OCI-LY3 (cell line): ENCODE data around the gene ATPAF2.

Experiments used
- H2AFZ ChIP-seq: fragments of 200-600, 300-600 bp; shearing (Covaris generic); 2 replicates; pipeline ENCODE4 v1.6.0; 2014; ENCODE audit warnings: antibody characterized with exemption, low read depth, low read length
- H3K27ac ChIP-seq: fragments of 200-600, 300-600 bp; sonication (generic); 2 replicates; pipeline ENCODE4 v1.5.1; 2014; ENCODE audit warnings: mild to moderate bottlenecking, low read length, moderate library complexity, mixed read lengths
- H3K27me3 ChIP-seq: fragments of 200-600, 300-600 bp; sonication (generic); 2 replicates; pipeline ENCODE4 v1.6.1; 2014; ENCODE audit warnings: low read depth, low read length, mixed read lengths
- H3K36me3 ChIP-seq: fragments of 200-600, 300-600 bp; sonication (generic); replicated peaks from 2 replicates; pipeline ENCODE3; 2014; ENCODE audit warnings: low read depth, low read length, mixed read lengths
- H3K4me1 ChIP-seq: fragments of 300-600, 200-600 bp; sonication (generic); 2 replicates; pipeline ENCODE4 v1.6.1; 2014; ENCODE audit warnings: low read length, mixed read lengths
- H3K4me2 ChIP-seq: fragments of 200-600, 300-600 bp; sonication (generic); 2 replicates; pipeline ENCODE4 v1.6.1; 2014; ENCODE audit warnings: low read length, mixed read lengths
- H3K4me3 ChIP-seq: fragments of 300-600, 200-600 bp; sonication (generic); 2 replicates; pipeline ENCODE4 v1.5.1; 2014; ENCODE audit warnings: antibody characterized with exemption, mild to moderate bottlenecking, low read length, moderate library complexity
- H3K79me2 ChIP-seq: fragments of 300-600, 200-600 bp; shearing (Covaris generic); 2 replicates; pipeline ENCODE4 v1.6.1; 2014; ENCODE audit warnings: mild to moderate bottlenecking, low read length, mixed read lengths
- H3K9ac ChIP-seq: fragments of 300-600, 200-600 bp; shearing (Covaris generic); 2 replicates; pipeline ENCODE4 v1.6.0; 2014; ENCODE audit warnings: mild to moderate bottlenecking, low read length, moderate library complexity
- H3K9me3 ChIP-seq: fragments of 200-600, 300-600 bp; shearing (Covaris generic); 2 replicates; pipeline ENCODE4 v1.6.1; 2014; ENCODE audit warnings: low read length, mixed read lengths; ENCODE audit not compliant: insufficient read depth
- H4K20me1 ChIP-seq: fragments of 200-600, 300-600 bp; sonication (generic); 2 replicates; pipeline ENCODE4 v1.6.1; 2016; ENCODE audit warnings: low read length, mixed read lengths; ENCODE audit not compliant: insufficient read depth
- EZH2phosphoT487 ChIP-seq: fragments of 200-600 bp; shearing (Covaris generic); IDR thresholded peaks from 2 replicates; pipeline ENCODE4 v1.6.1; 2018; ENCODE audit warnings: antibody characterized with exemption, mixed run types, low read depth
- TF ChIP-seq, protein P1 (sequence below): fragments of 200-600, 300-600 bp; sonication (generic); IDR thresholded peaks from 2 replicates; pipeline ENCODE4 v1.5.1; 2014; ENCODE audit warnings: antibody characterized with exemption, low read length, low read depth

The ATPAF2 gene

DNA sequence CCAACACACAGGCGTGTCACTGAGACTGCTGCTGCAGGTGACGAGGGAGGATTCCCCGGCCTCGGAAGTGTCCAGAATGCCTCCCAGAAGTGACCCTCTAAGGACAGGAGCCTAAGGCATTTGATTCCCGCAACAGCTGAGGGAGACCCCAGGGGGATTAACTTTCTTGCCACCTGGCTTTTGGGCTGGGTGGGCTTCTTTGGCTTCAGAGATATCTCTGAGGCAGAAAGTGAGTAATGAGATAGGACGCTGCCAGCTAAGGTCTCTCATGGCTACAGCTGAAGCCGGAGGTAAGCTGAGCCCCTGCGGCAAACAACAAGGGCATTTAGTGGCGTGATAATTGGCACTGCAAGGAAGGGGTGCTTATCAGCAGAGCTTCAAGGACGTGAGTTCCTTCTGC, 49.4 kb downstream of the ATPAF2 start:
- Histone ChIP-seq H2AFZ (no peak overlapping the region), H3K4me2 (no peak overlapping the region), H3K4me1 (peaks cover 2% of the 10 kb centered on the region; the same call in 1 of the 2 replicates), H3K79me2 (no peaks in the 10 kb centered on the region), H3K27ac (no peak overlapping the region), H3K9me3 (no peaks in the 10 kb centered on the region), H3K27me3 (no peaks in the 10 kb centered on the region), H4K20me1 (no peaks in the 10 kb centered on the region), H3K4me3 (no peak overlapping the region), H3K9ac (no peak overlapping the region), H3K36me3 (no peaks in the 10 kb centered on the region)
- no peak for TF ChIP-seq EZH2phosphoT487
- TF ChIP-seq, protein P1, sequence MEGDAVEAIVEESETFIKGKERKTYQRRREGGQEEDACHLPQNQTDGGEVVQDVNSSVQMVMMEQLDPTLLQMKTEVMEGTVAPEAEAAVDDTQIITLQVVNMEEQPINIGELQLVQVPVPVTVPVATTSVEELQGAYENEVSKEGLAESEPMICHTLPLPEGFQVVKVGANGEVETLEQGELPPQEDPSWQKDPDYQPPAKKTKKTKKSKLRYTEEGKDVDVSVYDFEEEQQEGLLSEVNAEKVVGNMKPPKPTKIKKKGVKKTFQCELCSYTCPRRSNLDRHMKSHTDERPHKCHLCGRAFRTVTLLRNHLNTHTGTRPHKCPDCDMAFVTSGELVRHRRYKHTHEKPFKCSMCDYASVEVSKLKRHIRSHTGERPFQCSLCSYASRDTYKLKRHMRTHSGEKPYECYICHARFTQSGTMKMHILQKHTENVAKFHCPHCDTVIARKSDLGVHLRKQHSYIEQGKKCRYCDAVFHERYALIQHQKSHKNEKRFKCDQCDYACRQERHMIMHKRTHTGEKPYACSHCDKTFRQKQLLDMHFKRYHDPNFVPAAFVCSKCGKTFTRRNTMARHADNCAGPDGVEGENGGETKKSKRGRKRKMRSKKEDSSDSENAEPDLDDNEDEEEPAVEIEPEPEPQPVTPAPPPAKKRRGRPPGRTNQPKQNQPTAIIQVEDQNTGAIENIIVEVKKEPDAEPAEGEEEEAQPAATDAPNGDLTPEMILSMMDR = no peak

DNA sequence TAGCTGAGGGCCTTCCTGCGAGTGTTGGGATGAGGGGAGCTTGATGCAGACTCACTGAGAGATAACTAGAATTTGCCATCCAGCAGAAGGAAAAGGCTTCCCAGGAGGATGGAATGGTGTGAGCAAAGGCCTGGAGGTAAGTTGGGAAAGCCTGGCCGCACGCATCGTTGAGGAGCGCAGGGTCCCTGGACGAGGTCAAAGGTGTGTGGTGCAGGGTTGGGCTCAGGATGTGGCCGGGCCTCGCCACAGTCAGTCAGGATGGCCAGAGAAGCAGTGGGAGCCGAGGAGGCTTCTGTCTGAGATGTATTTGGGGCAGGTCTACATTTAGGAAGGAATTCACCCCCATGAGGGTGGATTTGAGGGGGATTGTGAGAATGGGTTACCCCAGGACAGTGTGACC, 49.9 kb downstream of the ATPAF2 start:
- TF ChIP-seq EZH2phosphoT487 = no peak
- TF ChIP-seq, protein P1 = no peak
- no peak overlapping the region for H3K27ac ChIP-seq
- H3K4me2 ChIP-seq = no peak overlapping the region
- peaks cover 2% of the 10 kb centered on the region; the same call in 1 of the 2 replicates for H3K4me1 ChIP-seq
- H3K9me3 ChIP-seq = no peaks in the 10 kb centered on the region
- no peak overlapping the region for H3K4me3 ChIP-seq
- no peak overlapping the region for H3K9ac ChIP-seq
- no peaks in the 10 kb centered on the region for H3K27me3 ChIP-seq
- no peak overlapping the region for H2AFZ ChIP-seq
- no peaks in the 10 kb centered on the region for H3K79me2 ChIP-seq
- no peaks in the 10 kb centered on the region for H4K20me1 ChIP-seq
- no peaks in the 10 kb centered on the region for H3K36me3 ChIP-seq

DNA sequence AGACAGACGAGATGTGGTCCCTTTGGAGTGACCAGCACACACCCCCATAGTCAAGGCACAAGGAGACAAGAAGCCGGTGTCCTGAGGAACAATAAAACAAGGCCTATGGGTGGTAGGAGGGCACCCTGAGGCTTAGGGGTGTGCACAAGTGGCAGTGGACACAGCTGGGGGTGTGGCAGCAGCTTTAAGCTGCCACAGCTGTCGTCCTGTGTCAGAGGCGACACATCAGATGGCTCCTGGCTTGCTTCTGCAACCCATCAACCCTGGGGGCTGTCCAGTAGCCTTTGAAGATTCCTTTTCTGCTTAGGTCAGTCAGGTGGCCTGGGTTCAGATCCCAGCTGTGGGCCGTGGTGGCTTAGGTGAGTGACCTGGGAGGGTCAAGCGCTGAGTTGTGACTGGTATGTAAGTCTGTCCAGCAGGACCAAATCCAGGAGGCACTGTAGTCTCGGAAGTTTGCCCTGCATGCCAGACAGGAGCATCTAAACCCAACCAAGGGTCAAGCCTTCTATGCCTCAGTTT, 50.5 kb downstream of the ATPAF2 start:
- H3K27ac ChIP-seq = no peak overlapping the region
- no peaks in the 10 kb centered on the region for H3K79me2 ChIP-seq
- no peak overlapping the region for H3K4me3 ChIP-seq
- H3K9me3 ChIP-seq = no peaks in the 10 kb centered on the region
- H3K4me2 ChIP-seq = no peak overlapping the region
- peaks cover 2% of the 10 kb centered on the region; the same call in 1 of the 2 replicates for H3K4me1 ChIP-seq
- TF ChIP-seq, protein P1 = no peak
- no peak for TF ChIP-seq EZH2phosphoT487
- H4K20me1 ChIP-seq = no peaks in the 10 kb centered on the region
- H3K36me3 ChIP-seq = no peaks in the 10 kb centered on the region
- no peak overlapping the region for H3K9ac ChIP-seq
- H3K27me3 ChIP-seq = no peaks in the 10 kb centered on the region
- H2AFZ ChIP-seq = no peak overlapping the region

DNA sequence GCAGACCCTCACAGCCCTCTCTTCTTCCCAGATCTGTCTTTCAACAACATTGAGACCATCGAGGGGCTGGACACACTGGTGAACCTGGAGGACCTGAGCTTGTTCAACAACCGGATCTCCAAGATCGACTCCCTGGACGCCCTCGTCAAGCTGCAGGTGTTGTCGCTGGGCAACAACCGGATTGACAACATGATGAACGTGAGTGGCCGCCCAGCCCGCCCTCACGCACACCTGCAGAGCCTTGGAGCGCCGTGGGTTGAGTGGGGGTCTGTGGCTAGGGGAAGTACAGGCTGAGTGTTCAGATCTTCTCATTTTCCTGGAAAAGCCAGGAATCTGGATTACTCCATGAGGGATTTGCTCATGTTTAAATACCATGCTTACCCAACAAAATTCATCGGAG, 51.1 kb downstream of the ATPAF2 start:
- Histone ChIP-seq H3K4me2 (no peak overlapping the region), H3K4me1 (peaks cover 2% of the 10 kb centered on the region; the same call in 1 of the 2 replicates), H3K27me3 (no peaks in the 10 kb centered on the region), H3K9ac (no peak overlapping the region), H3K9me3 (no peaks in the 10 kb centered on the region), H4K20me1 (no peaks in the 10 kb centered on the region), H2AFZ (no peak overlapping the region), H3K79me2 (no peaks in the 10 kb centered on the region), H3K4me3 (no peak overlapping the region), H3K27ac (no peak overlapping the region), H3K36me3 (no peaks in the 10 kb centered on the region)
- TF ChIP-seq, protein P1 = no peak
- TF ChIP-seq EZH2phosphoT487 = no peak
